Measurements from ENCODE around the gene ZNF276. TPM values are rescaled to one million over a fixed set of nuclear protein-coding genes. Genes with fewer than 3 reads are reported as not detected.

Gene ZNF276
- total and polyA plus RNA-seq, 9 donors = 7.1 to 39.9 (median 25.5) TPM

DNA sequence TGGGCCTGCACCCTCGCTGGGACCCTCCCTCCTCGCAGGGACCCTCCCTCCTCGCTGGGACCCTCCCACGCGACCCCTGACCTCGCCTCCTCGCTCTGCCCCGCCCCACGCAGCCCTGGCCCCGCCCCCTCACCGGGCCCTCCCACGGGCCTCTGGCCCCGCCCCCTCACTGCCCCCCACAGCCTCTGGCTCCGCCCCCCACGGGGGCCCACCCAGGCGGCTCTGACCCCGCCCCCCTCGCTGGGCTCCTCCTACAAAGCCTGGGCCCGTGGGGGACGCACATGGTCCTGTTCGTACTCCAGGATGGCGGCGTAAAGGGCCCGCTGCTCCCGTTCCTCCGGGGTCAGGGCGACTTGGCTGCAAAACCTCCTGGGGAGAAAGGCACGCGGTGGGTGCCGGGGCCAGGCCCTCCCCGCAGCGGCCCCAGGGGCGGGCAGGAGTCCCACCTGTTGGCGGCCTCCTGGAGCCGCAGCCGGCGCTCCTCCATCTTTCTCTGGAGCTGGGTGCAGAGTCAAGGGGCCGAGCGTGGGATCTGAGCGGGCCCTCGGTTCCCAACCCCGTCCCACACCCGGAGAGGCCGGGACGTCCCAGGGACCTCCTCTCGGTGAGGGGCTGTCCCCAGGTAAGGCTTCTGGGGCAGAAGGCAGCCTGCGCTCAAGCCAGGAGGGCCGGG is 9.6 kb upstream of the ZNF276 start:
- TF ChIP-seq EP300 (IDR thresholded peaks at IDR 0.05) (no peak), POLR2A (IDR thresholded peaks at IDR 0.05) (no peak)
- TF ChIP-seq, protein P1, sequence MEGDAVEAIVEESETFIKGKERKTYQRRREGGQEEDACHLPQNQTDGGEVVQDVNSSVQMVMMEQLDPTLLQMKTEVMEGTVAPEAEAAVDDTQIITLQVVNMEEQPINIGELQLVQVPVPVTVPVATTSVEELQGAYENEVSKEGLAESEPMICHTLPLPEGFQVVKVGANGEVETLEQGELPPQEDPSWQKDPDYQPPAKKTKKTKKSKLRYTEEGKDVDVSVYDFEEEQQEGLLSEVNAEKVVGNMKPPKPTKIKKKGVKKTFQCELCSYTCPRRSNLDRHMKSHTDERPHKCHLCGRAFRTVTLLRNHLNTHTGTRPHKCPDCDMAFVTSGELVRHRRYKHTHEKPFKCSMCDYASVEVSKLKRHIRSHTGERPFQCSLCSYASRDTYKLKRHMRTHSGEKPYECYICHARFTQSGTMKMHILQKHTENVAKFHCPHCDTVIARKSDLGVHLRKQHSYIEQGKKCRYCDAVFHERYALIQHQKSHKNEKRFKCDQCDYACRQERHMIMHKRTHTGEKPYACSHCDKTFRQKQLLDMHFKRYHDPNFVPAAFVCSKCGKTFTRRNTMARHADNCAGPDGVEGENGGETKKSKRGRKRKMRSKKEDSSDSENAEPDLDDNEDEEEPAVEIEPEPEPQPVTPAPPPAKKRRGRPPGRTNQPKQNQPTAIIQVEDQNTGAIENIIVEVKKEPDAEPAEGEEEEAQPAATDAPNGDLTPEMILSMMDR (IDR thresholded peaks at IDR 0.05) = no peak
- no peak overlapping the region for H3K4me3 ChIP-seq
- H3K27ac ChIP-seq = no peak overlapping the region
- intact Hi-C loops (cut with DNase I) = no loop called here
- no peaks in the 10 kb centered on the region for H3K36me3 ChIP-seq
- peak; percentile 35 to 78 (median 67) for DNase-seq
- peaks cover 1% of the 10 kb centered on the region for H3K4me1 ChIP-seq (ENCODE audit: insufficient read depth)
- H3K27me3 ChIP-seq = no peaks in the 10 kb centered on the region
- WGBS, 3 donors = 1 to 4% (median 4%) methylated on average over 33 to 48 of the region's 48 CpGs
- no peaks in the 10 kb centered on the region for H3K9me3 ChIP-seq

DNA sequence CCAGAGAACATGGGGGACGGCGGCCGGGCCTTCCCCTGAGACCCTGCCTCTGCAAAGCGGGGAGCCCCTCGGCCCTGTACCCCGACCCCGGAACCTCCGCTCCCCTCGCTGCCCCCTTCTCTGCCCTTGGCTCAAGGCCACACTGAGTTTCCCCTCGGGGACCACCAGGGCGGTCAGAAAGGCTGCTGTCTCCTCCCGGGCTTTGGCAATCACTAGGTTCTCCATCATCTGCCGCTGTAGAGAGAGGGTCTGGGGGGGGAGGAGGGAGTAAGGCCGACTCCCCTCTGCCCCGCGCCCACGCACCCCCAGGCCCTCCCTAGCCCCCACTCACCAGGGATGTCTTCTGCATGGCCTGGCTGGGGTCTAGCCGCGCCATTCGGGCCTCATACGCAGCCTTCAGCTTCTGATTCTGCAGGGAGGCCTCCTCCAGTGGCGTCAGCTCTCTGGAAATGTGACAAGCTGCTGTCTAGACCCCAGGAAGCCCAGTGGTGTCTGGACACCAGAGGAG is 9.0 kb upstream of the ZNF276 start:
- TF ChIP-seq POLR2A (IDR thresholded peaks at IDR 0.05) (no peak), EP300 (IDR thresholded peaks at IDR 0.05) (no peak)
- TF ChIP-seq, protein P1 (IDR thresholded peaks at IDR 0.05) = no peak
- intact Hi-C loops (cut with DNase I) = no loop called here
- Histone ChIP-seq H3K4me3 (no peak overlapping the region), H3K36me3 (no peaks in the 10 kb centered on the region), H3K27me3 (no peaks in the 10 kb centered on the region), H3K4me1 (ENCODE audit: insufficient read depth) (peaks cover 1% of the 10 kb centered on the region), H3K27ac (no peak overlapping the region), H3K9me3 (no peaks in the 10 kb centered on the region)
- WGBS, 3 donors = 8 to 16% (median 14%) methylated on average over 14 to 22 of the region's 22 CpGs
- DNase-seq = peak in 1 of 5 donors; percentile 20

DNA sequence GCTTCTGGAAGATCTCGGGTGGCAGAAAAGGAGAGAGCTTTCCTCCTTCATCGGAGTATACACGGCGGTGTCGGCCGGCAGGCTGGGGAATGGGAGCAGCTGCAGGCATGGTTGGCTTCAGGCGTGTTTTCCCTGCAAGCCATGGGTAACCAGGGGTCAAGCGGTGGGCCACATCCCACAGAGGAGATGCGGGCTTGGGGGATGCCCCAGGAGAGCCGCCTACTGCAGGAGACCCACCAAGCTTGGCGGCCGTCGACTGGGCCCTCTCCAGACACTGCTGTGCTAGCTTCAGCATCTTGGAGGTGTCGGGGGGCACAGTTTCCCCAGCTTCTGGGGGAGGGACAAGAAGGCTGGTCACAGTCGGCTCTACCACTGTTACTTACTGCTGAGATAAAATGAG is 4.8 kb upstream of the ZNF276 start:
- Histone ChIP-seq H3K9me3 (no peaks in the 10 kb centered on the region), H3K4me3 (no peak overlapping the region), H3K4me1 (ENCODE audit: insufficient read depth) (peaks cover 6% of the 10 kb centered on the region), H3K27me3 (no peaks in the 10 kb centered on the region), H3K36me3 (no peaks in the 10 kb centered on the region), H3K27ac (no peak overlapping the region)
- intact Hi-C loops (cut with DNase I) = no loop called here
- WGBS, 3 donors = 81 to 88% (median 86%) methylated on average over 15 of the region's 15 CpGs
- TF ChIP-seq EP300 (IDR thresholded peaks at IDR 0.05) = no peak
- TF ChIP-seq, protein P1 (IDR thresholded peaks at IDR 0.05) = no peak
- no peak for TF ChIP-seq POLR2A (IDR thresholded peaks at IDR 0.05)
- peak in 2 of 5 donors; percentile 7 to 19 for DNase-seq

DNA sequence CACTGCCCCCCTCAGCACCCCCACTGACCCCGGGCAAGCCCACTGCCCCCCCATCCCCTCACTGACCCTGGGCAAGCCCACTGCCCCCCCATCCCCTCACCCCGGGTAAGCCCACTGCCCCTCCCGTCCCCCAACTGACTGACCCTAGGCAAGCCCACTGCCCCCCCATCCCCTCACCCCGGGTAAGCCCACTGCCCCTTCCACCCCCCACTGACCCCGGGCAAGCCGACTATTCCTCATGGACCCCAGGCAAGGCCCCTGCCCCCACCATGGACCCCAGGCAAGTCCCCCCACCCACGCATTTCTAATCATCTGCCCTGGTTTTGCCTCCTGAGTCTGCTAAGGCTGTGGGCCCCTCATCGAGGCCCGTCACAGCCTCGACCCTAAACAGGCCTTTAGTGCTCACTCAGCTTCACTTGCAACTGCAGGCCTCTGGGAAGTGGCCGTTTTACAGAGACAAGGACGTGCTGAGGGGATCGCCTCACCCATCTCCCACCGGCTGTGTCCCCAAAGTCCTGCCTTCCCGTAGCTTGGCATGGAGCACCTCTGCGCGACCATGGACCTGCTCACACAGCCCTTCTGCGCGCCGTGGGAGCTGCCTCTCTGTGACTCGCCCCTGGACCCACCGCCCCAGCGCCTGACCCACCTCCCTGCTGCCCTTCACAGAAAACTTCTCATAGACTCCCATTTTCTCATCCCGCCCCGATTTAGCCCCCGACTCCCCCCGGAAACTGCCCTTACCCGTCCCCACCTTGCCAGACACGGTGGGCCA is 4.2 kb upstream of the ZNF276 start:
- WGBS, 3 donors = 78 to 86% (median 80%) methylated on average over 29 of the region's 29 CpGs
- H3K9me3 ChIP-seq = no peaks in the 10 kb centered on the region
- H3K36me3 ChIP-seq = no peaks in the 10 kb centered on the region
- peaks cover 5% of the 10 kb centered on the region for H3K4me1 ChIP-seq (ENCODE audit: insufficient read depth)
- no peak overlapping the region for H3K4me3 ChIP-seq
- intact Hi-C loops (cut with DNase I) = no loop called here
- no peak for TF ChIP-seq EP300 (IDR thresholded peaks at IDR 0.05)
- TF ChIP-seq, protein P1 (IDR thresholded peaks at IDR 0.05) = no peak
- TF ChIP-seq POLR2A (IDR thresholded peaks at IDR 0.05) = no peak
- DNase-seq = peak in 1 of 5 donors; percentile 8
- no peak overlapping the region for H3K27ac ChIP-seq
- H3K27me3 ChIP-seq = no peaks in the 10 kb centered on the region

Measured in ovary (tissue), 9 donors.